HG02642 (cell line): ENCODE measurements around the gene CLEC17A.
"Not testable (repeated sequence)": the region's sequence is repeated elsewhere in the genome, so short reads cannot be mapped to it uniquely, and the experiment has no call there.

Experiments used
- ATAC-seq: cut with Tn5 transposase; IDR thresholded peaks from one replicate; pipeline ENCODE4 v1.9.1; 2021; ENCODE audit warnings: mild to moderate bottlenecking; ENCODE audit not compliant: unreplicated experiment, poor library complexity

The CLEC17A gene

DNA sequence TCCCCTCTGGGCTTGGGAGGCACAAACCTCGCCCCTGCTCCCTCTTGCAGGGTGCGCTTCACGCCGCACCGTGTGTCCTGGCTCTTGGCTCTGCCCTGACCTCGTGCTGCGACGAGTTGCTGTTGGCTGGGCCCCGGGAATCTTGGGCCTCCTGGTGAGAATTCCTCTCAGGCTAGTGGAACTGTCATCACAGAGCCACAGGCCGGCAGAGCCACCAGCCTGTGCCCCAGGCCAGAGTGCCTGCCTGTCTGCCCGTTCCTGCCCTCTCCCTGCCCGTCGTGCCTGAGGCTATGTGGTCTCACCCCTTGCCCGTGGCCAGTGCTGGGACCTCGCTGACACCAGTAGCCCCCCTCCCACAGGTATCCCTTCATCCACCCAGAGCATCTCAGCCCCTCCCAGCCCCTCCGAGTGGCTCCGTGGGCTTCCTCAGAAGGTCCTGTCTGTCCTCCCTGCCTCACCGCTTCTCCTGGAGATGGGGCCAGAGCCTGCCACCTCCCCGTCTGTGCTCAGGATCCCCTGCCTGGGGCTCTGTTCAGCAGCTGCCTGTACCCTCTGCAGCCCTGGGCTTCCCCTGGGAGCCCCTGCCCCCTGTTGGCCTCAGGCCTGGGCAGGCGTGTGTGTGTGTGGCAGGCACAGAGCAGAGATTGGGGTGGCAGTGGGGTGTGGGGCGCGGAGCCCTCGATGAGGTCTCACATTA lies 24.4 kb upstream of the CLEC17A start:
- ATAC-seq = no peak

- no peak for ATAC-seq
Measured at GRCh38 chr19:14559916-14560775, 22.7 kb upstream of the CLEC17A start.

DNA sequence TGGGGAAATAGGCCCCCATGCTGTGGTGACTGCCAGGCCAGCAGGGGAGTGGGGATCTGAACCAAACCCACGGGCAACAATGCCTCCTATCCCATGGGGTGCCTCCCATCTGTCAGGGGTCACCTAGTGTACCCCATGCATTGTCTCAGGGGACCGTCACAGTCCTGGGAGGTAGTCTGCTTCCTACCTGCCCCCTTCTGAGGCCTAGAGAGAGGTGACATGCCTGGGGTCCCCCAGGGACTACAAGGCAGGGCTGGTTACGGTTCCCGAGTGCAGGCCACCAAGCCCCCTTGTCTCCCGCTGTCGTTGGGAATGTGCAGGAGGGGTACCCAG lies 22.1 kb upstream of the CLEC17A start:
- ATAC-seq = no peak

GRCh38 chr19:14561249-14561648 lies 21.6 kb upstream of the CLEC17A start:
- ATAC-seq = no peak

GRCh38 chr19:14561847-14562351 lies 21.0 kb upstream of the CLEC17A start:
- ATAC-seq = no peak

DNA sequence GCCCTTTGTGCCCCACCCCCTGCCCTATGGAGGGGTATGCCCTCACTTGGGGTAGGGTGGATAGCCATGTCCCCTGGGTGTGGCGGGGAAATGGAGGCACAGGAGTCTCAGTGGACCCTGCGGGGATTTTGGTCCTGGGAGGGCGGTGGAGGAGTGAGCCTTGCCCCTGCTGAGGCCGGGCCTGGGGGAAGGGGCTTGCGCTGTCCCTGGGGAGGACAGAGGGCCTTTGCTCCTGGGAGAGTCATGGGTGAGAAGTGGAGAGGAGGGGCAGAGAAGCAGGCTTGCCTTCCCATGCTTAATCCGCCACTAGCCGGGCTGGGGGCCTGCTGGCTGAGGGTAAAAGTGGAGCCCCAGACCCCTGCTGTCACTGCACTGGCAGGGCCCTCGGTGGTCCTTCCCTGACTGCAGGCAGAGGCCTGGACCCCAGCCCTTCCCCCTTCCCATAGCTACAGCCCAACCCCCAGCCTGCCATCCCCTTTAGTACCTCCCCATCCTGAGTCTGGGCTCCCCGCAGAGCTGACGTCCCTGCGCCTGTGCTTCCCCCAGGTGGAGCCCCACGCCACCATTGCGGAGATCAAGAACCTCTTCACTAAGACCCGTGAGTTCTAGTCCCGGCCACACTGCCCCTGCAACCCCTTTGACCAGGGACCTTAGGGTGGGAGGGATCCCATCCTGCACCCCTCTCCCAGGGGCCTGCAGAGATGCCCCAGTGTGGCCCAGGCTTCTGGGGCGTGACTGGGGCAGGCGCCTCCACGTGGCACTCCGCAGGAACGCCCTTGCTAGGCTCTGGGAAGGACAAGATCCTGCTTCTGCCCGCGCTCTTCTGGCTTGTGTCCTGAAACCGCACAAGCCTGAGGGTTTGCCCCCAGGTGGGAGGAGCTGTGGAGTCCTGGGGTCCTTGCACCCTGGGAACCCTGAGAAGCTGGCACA lies 20.0 kb upstream of the CLEC17A start:
- no peak for ATAC-seq

GRCh38 chr19:14563590-14563926 lies 19.3 kb upstream of the CLEC17A start:
- no peak for ATAC-seq

DNA sequence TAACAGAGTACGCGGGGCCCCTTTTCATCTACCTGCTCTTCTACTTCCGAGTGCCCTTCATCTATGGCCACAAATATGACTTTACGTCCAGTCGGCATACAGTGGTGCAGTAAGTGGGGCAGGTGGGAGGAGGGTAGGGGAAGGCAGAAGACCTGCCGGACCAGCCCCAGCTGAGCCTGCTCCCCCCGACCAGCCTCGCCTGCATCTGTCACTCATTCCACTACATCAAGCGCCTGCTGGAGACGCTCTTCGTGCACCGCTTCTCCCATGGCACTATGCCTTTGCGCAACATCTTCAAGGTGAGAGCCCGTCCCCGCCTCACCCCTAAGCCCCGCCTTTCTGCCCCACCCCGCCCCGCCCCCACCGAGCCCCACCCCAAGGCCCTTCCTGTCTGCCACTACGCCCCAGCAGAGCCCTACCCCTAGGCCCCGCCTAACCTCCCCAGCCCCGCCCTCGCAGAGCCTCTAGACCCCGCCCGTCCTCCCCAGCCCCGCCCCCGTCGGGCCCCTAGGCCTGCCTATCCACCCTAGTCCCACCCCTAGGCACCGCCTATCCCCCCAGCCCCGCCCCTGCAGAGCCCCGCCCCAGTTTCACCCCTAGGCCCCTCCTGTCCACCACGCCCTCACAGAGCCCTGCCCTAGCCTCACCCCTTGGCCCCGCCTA lies 18.8 kb upstream of the CLEC17A start:
- ATAC-seq = no peak

DNA sequence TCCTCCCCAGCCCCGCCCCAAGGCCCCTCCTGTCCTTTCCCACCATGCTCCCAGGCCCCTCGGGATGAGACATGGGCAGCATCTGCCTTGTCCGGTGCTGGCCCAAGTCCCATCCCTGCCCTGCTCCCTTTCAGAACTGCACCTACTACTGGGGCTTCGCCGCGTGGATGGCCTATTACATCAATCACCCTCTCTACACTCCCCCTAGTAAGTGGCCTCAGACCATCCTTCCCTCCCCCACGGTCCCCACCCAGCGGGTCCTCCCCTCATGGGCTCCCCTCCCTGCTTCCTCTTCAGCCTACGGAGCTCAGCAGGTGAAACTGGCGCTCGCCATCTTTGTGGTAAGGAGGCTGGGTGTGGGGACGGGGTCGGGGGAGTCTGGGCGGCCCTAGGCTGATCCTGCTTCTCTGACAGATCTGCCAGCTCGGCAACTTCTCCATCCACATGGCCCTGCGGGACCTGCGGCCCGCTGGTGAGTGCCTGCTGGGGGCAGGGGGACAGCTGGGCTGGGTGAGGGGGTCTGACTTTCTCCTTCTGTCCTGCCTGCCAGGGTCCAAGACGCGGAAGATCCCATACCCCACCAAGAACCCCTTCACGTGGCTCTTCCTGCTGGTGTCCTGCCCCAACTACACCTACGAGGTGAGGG lies 18.1 kb upstream of the CLEC17A start:
- not testable (repeated sequence) for ATAC-seq

DNA sequence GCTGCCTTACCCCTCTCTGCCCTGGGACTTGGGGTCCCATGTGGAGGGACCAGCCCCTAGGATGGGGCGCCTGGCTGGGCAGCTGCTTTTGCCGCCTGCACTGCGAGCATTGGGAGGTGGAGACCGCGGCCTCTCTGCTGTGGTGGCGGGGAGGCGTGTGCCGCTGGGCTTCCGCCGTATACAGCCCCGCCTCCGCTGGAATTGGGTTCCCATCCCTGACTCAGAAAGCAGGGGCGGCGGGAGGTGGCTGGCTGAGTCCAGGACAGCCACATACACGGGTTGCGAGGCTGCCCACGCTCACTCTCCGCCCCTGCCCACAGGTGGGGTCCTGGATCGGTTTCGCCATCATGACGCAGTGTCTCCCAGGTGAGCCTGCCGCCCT lies 17.6 kb upstream of the CLEC17A start:
- no peak for ATAC-seq

DNA sequence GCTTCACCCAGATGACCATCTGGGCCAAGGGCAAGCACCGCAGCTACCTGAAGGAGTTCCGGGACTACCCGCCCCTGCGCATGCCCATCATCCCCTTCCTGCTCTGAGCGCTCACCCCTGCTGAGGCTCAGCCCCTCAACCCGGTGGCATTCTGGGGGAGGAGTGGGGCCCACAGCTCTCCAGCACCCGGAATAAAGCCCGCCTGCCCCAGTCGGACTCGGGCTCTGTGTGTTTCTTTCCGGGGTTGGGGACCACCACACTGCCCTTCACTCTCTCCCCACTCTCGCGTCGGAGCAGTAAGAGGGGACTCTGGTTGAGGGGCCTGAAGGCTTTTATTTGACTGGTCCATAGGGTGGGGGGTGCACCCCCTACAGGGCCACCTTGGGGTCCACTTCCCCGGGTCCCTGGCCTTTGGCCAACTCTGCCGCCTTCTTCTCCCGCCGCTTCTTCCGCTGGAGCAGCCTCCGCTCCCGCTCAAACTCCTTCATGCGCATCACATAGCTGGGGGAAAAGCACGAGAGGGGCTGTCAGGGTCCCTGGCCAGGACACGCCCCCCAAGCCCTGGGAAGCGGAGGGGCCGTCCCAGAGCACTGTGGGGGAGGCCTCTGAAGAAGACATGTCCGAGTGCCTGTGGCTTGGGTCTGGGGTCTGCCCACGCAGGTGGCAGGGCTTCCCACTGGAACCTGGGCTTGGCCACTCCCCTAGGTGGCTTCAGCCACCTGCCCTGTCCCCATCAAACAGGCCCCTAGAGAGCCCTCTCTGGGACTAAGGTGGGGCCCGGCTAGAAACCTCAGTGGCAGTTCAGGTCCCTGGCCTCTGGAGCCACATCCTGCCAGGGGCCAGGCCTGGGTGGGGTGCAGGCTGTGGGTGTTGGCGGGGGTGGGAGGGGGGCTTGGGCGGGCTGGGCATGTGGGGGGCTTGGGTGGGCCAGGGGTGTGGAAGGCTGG lies 16.8 kb upstream of the CLEC17A start:
- ATAC-seq = no peak

DNA sequence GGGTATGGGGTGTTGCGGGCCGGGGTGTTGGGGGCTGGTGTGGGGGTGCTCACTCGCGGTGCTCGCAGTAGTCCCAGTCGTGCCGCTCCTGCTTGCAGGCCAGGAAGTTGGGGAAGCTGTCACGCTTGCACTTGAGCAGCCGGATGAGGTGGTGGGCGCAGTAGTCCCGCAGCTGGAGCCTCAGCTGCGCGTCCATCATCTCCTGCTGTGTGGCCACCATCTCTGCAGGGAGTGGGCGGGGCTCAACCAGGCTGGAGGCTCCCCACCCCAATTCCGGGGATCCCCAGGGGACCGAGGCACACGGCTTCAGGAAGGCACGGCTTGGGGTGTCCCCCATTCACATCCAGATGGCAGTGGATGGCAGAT lies 16.2 kb upstream of the CLEC17A start:
- no peak for ATAC-seq

DNA sequence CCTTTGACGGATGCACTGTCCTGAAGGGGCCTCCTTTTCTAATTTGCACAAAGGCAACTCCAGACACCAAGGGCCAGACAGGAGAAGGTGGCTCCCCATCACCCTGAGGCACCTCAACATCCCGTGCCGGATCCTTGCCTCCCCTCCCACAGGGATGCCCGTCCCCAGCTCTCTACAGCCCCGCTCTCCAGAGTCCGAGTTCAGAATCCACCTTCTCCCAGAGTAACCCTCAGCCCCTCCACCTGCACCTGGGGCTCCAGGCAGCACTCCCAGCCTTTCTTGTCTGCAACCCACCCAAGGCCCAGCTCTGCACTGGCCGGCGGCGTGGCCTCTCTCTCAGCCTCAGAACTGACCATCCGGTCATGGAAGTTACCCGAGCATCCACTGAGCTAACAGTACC lies 15.8 kb upstream of the CLEC17A start:
- ATAC-seq = no peak

- no peak for ATAC-seq
Measured at GRCh38 chr19:14570864-14571527, 11.9 kb upstream of the CLEC17A start.

DNA sequence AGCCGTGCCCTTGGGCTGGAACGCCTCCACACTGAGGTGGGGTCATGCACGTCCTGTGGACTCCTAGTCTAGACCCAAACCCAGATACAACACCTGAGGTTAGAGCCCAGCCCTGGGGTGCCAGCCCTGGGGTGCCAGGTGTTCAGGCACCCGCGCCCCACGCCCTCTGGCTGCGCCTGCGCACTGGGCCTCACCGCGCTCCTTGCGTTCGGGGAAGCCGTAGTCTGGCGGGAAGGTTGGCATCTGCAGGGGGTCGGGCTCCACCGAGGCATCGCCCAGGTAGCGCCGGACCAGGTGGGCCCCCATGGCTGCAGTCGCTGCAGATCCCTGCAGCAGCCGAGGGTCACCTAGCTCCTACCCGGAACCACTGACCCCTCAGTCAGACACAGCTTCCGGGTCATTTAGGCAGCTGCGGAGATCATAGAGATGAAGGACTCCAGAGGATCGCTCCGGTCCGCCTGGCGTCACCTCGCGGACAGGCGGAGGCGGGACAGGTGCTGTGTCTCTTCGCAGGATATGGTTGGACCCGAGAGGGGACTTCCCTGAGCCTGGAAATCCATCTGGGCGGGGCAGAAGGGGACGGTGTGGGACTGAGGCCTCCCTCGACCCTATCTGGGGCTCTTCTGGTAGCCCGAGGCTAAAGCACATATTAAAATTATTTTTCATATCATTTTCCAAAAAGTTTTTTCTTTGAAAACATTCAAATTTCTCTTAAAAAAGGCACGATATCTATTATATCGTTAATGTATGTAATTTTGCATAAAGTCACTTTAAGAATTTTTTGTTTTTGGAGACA lies 11.0 kb upstream of the CLEC17A start, which contains the start of gene NDUFB7:
Gene NDUFB7, minus strand, starts transcription at position 372 of the 796 bp plus-strand sequence. Its CDS starts 66 bp downstream, at position 306.
- peak; percentile 82 for ATAC-seq

GRCh38 chr19:14575428-14575980 lies 7.4 kb upstream of the CLEC17A start:
- ATAC-seq = no peak

DNA sequence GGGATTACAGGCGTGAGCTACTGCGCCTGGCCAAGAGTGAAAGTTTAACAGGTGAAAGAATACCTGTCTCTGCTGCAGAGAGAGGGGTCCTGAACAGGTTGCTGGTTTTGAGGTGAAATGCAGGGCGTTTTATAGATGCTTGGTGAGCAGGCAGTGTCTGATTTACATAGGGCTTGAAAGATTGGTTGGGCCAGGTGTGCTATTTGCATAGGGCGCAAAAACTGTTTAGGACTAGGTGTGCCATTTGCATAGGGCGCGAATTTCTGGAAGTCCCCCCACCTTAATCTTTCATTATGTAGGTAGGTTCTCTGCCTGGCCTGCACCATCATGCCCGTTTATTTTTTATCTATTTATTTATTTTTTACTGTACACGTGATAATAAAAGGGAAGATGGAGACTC lies 6.5 kb upstream of the CLEC17A start:
- no peak for ATAC-seq
